Measurements from ENCODE around the gene LENEP.

DNA sequence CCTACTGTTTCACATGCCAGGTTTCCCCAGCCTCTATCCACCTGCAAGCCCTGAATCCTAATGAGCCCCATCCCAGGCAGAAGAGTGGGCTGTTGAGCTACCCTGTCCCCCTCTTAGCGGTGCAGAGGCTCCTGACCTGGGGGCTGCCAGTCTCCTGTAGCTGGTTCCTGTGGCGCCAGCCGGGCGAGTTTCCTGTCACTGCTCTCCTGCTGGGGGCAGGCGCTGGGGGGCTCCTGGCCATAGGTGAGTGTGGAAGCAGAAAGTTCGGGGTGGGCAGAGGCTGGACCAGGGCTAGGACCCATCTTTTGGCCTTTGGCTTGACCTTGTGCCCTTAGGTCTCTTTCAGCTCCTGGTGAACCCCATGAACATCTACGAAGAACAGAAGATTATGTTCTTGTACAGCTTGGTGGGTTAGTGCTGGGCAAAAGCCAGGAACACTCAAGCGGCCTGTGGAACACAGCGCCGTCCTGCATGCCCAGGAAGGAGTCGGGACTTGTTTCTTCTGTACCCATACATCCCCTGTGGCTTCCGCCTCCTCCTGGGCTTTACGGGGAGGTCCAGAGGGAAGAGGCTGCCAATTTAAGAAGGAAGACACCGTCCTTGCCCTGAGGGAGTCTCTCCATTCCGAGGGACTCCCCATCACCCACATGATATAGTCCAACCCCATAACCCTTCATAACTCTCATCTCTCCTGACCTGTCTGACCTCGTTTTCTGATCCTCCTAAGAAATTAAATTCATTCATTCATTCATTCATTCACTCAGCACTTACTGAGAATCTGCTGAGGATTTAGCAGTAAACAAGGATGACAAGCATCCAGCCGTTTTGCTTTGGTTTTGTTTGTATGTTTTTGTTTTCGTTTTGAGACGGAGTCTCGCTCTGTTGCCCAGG is 41.2 kb downstream of the LENEP start:
- no peak for TF ChIP-seq CTCF (IDR thresholded peaks at IDR 0.05)
- no peak for TF ChIP-seq POLR2A (IDR thresholded peaks at IDR 0.05)
